ENCODE data around the gene TMEM239.
A peak's percentile ranks its signal among the peaks of the same experiment; 100 is the strongest.
"Not testable (repeated sequence)": the region's sequence is repeated elsewhere in the genome, so short reads cannot be mapped to it uniquely, and the experiment has no call there.

TMEM239 gene

GRCh38 chr20:2820084-2820895 lies 4.1 kb downstream of the TMEM239 start:
- no peak for DNase-seq

- DNase-seq = no peak
Observed at GRCh38 chr20:2820896-2821869, 5.0 kb downstream of the TMEM239 start.

- DNase-seq = no peak
Observed at GRCh38 chr20:2822073-2822472, 5.9 kb downstream of the TMEM239 start.

- DNase-seq = no peak
Observed at GRCh38 chr20:2825761-2826160, 9.6 kb downstream of the TMEM239 start.

GRCh38 chr20:2826655-2827054 lies 10.5 kb downstream of the TMEM239 start:
- no peak for DNase-seq

GRCh38 chr20:2829376-2829775 lies 13.2 kb downstream of the TMEM239 start:
- DNase-seq = no peak

GRCh38 chr20:2831206-2831605 lies 15.0 kb downstream of the TMEM239 start:
- DNase-seq = not testable (repeated sequence)

- no peak for DNase-seq
Observed at GRCh38 chr20:2833761-2834160, 17.6 kb downstream of the TMEM239 start.

- DNase-seq = no peak
Observed at GRCh38 chr20:2834401-2835110, 18.4 kb downstream of the TMEM239 start.

- DNase-seq = no peak
Observed at GRCh38 chr20:2835331-2835796, 19.2 kb downstream of the TMEM239 start.

- DNase-seq = no peak
Observed at GRCh38 chr20:2836035-2836434, 19.9 kb downstream of the TMEM239 start.

- DNase-seq = no peak
Observed at GRCh38 chr20:2837221-2837960, 21.2 kb downstream of the TMEM239 start.

- DNase-seq = no peak
Observed at GRCh38 chr20:2838170-2838797, 22.1 kb downstream of the TMEM239 start.

GRCh38 chr20:2838847-2839671 lies 22.9 kb downstream of the TMEM239 start:
- no peak for DNase-seq

GRCh38 chr20:2839732-2840137 lies 23.6 kb downstream of the TMEM239 start:
- peak in 3 of 51 donors; percentile 7 to 44 (median 42) for DNase-seq

GRCh38 chr20:2840138-2840966 lies 24.2 kb downstream of the TMEM239 start, which contains the start of the genes PCED1A and VPS16:
Gene PCED1A, minus strand, starts transcription at chr20:2840655. Its CDS starts 743 bp downstream, at chr20:2839912.
Gene VPS16, plus strand, starts transcription at chr20:2840745. Its CDS starts 30 bp downstream, at chr20:2840775.
- peak; percentile 32 to 94 (median 83) for DNase-seq

- DNase-seq = peak in 27 of 51 donors; percentile 19 to 72 (median 48)
Observed at GRCh38 chr20:2840967-2841531, 24.9 kb downstream of the TMEM239 start.

- no peak for DNase-seq
Observed at GRCh38 chr20:2845607-2846006, 29.4 kb downstream of the TMEM239 start.

Data from hypothalamus (tissue), 51 donors.